Neural cell (in vitro differentiated cells): Measurements from ENCODE around the gene FOXJ3. TPM values are rescaled to one million over a fixed set of nuclear protein-coding genes. Genes with fewer than 3 reads are reported as not detected.

Source experiments
- H2AFZ ChIP-seq: fragments of 200-600, 300-800 bp; sonication (generic), shearing (Covaris generic); 2 replicates; pipeline ENCODE4 v1.6.0; 2014; ENCODE audit warnings: low read depth, mild to moderate bottlenecking, antibody characterized with exemption, low read length, moderate library complexity
- H3F3A ChIP-seq: fragments of 200-600 bp; shearing (Covaris generic); 2 replicates; pipeline ENCODE4 v1.6.1; 2016; ENCODE audit warnings: mild to moderate bottlenecking, moderate library complexity, mixed read lengths, antibody characterized with exemption, low read length; ENCODE audit not compliant: insufficient read depth, poor library complexity, severe bottlenecking
- H3K27ac ChIP-seq: fragments of 200-600, 300-800 bp; sonication (generic), shearing (Covaris generic); 2 replicates; pipeline ENCODE4 v1.5.1; 2014; ENCODE audit warnings: mild to moderate bottlenecking, low read length, moderate library complexity
- H3K27me3 ChIP-seq: fragments of 300-800, 200-600 bp; sonication (generic), shearing (Covaris generic); 2 replicates; pipeline ENCODE4 v1.6.0; 2014; ENCODE audit warnings: mild to moderate bottlenecking, low read depth, low read length, moderate library complexity; ENCODE audit not compliant: insufficient read depth
- H3K36me3 ChIP-seq: fragments of 300-800, 200-600 bp; sonication (generic), shearing (Covaris generic); 2 replicates; pipeline ENCODE4 v1.5.1; 2014; ENCODE audit warnings: mild to moderate bottlenecking, antibody characterized with exemption, low read length, moderate library complexity; ENCODE audit not compliant: insufficient read depth
- H3K4me2 ChIP-seq: fragments of 300-800, 200-600 bp; sonication (generic), shearing (Covaris generic); 2 replicates; pipeline ENCODE4 v1.6.0; 2014; ENCODE audit warnings: mild to moderate bottlenecking, low read length
- H3K4me3 ChIP-seq: fragments of 300-800, 200-600 bp; sonication (generic), shearing (Covaris generic); 2 replicates; pipeline ENCODE4 v1.5.1; 2014; ENCODE audit warnings: mild to moderate bottlenecking, low read length, moderate library complexity
- H3K79me2 ChIP-seq: fragments of 200-600 bp; shearing (Covaris generic); replicated peaks from 2 replicates; pipeline ENCODE4 v1.6.0; 2014; ENCODE audit warnings: mild to moderate bottlenecking, low read length, moderate library complexity; ENCODE audit not compliant: insufficient read depth
- H3K9ac ChIP-seq: fragments of 300-800, 200-600 bp; sonication (generic), shearing (Covaris generic); 2 replicates; pipeline ENCODE4 v1.6.1; 2016; ENCODE audit warnings: mild to moderate bottlenecking, low read length, mixed read lengths
- H3K9me2 ChIP-seq: fragments of 200-600 bp; shearing (Covaris generic); 2 replicates; pipeline ENCODE4 v1.6.1; 2016; ENCODE audit warnings: mild to moderate bottlenecking, low read length, mixed read lengths; ENCODE audit not compliant: insufficient read depth
- H3K9me3 ChIP-seq: fragments of 200-600, 300-800 bp; sonication (generic), shearing (Covaris generic); 2 replicates; pipeline ENCODE4 v1.6.1; 2016; ENCODE audit warnings: mild to moderate bottlenecking, mixed run types, low read length, moderate library complexity, mixed read lengths
- H4K20me1 ChIP-seq: fragments of 200-600 bp; shearing (Covaris generic); 2 replicates; pipeline ENCODE4 v1.6.1; 2016; ENCODE audit warnings: mild to moderate bottlenecking, mixed run types; ENCODE audit not compliant: insufficient read depth
- CTCF ChIP-seq: fragments of 450-650 bp; IDR thresholded peaks from 2 replicates; pipeline ENCODE4 v1.5.1; 2014; ENCODE audit warnings: antibody characterized with exemption, mild to moderate bottlenecking, moderate library complexity; ENCODE audit not compliant: poor library complexity, severe bottlenecking
- EP300 ChIP-seq: fragments of 450-650 bp; conservative IDR thresholded peaks from 2 replicates; pipeline ENCODE4 v1.6.1; 2014; ENCODE audit warnings: antibody characterized with exemption, mild to moderate bottlenecking, moderate library complexity; ENCODE audit not compliant: poor library complexity, severe bottlenecking
- EZH2 ChIP-seq: fragments of 200-600, 300-800 bp; shearing (Covaris generic), sonication (generic); IDR thresholded peaks from 2 replicates; pipeline ENCODE4 v1.6.1; 2014; ENCODE audit warnings: antibody characterized with exemption, low read length, borderline replicate concordance, mild to moderate bottlenecking; ENCODE audit not compliant: insufficient read depth, poor library complexity, severe bottlenecking
- MXI1 ChIP-seq: fragments of 450-650 bp; conservative IDR thresholded peaks from 2 replicates; pipeline ENCODE4 v1.6.1; 2014; ENCODE audit warnings: antibody characterized with exemption, mild to moderate bottlenecking; ENCODE audit not compliant: poor library complexity, severe bottlenecking
- POLR2AphosphoS5 ChIP-seq: IDR thresholded peaks from 2 replicates; pipeline ENCODE4 v1.6.1; 2012
- RAD21 ChIP-seq: fragments of 450-650 bp; conservative IDR thresholded peaks from 2 replicates; pipeline ENCODE4 v1.6.1; 2014; ENCODE audit warnings: antibody characterized with exemption, mild to moderate bottlenecking, moderate library complexity
- REST ChIP-seq: IDR thresholded peaks from 2 replicates; pipeline ENCODE4 v1.6.1; 2012; ENCODE audit warnings: borderline replicate concordance
- SMC3 ChIP-seq: fragments of 450-650 bp; conservative IDR thresholded peaks from 2 replicates; pipeline ENCODE4 v1.6.1; 2014; ENCODE audit warnings: antibody characterized with exemption, mild to moderate bottlenecking, moderate library complexity; ENCODE audit not compliant: poor library complexity
- TAF1 ChIP-seq: IDR thresholded peaks from 2 replicates; pipeline ENCODE4 v1.6.1; 2012; ENCODE audit warnings: low read depth
- polyA plus RNA-seq: library from polyadenylated mRNA; depleted of rRNA; stranded (reverse); fragments of >200 nt; gene quantifications from 2 replicates; pipeline ENCODE4 v1.2.3, GENCODE V29; 2014

FOXJ3 gene
- polyA plus RNA-seq, 1 donor from 2014 or later, result 36.0 TPM

- Histone ChIP-seq H3K9me2 (no peaks in the 10 kb centered on the region), H3K9me3 (no peaks in the 10 kb centered on the region), H3K9ac (no peak overlapping the region), H3K36me3 (no peaks in the 10 kb centered on the region), H3K4me2 (no peak overlapping the region), H3F3A (no peaks in the 10 kb centered on the region), H3K27ac (no peak overlapping the region), H3K27me3 (no peaks in the 10 kb centered on the region), H3K4me3 (no peak overlapping the region), H2AFZ (no peak overlapping the region), H4K20me1 (no peaks in the 10 kb centered on the region), H3K79me2 (no peaks in the 10 kb centered on the region)
- TF ChIP-seq RAD21 (no peak), SMC3 (no peak), MXI1 (no peak), EZH2 (no peak), POLR2AphosphoS5 (no peak), CTCF (no peak), TAF1 (no peak), REST (no peak), EP300 (no peak)
These were observed 157.5 kb downstream of the FOXJ3 start for GRCh38 chr1:42177541-42177981.

- Histone ChIP-seq H3K4me2 (no peak overlapping the region), H3K9me2 (no peaks in the 10 kb centered on the region), H3F3A (no peaks in the 10 kb centered on the region), H3K36me3 (no peaks in the 10 kb centered on the region), H3K27ac (no peak overlapping the region), H2AFZ (no peak overlapping the region), H4K20me1 (no peaks in the 10 kb centered on the region), H3K27me3 (no peaks in the 10 kb centered on the region), H3K9me3 (no peaks in the 10 kb centered on the region), H3K79me2 (no peaks in the 10 kb centered on the region), H3K9ac (no peak overlapping the region), H3K4me3 (no peak overlapping the region)
- peak; percentile 83 for TF ChIP-seq CTCF
- TF ChIP-seq EP300, result no peak
- no peak for TF ChIP-seq MXI1
- peak; percentile 80 for TF ChIP-seq RAD21
- TF ChIP-seq POLR2AphosphoS5, result no peak
- no peak for TF ChIP-seq REST
- no peak for TF ChIP-seq TAF1
- TF ChIP-seq EZH2, result no peak
- peak; percentile 86 for TF ChIP-seq SMC3
These were observed 158.0 kb downstream of the FOXJ3 start for GRCh38 chr1:42176902-42177519.
